Panc1 (cell line): Measurements from ENCODE around the gene SPINT1. TPM values are rescaled to one million over a fixed set of nuclear protein-coding genes. Genes with fewer than 3 reads are reported as not detected.

Experiments
- ATAC-seq: fragments of 200-7000 bp; cut with Tn5 transposase; 2 replicates; pipeline ENCODE4 v1.9.1; 2020; ENCODE audit warnings: mild to moderate bottlenecking, moderate library complexity
- BruUV-seq: library from RNA; stranded (reverse); fragments of 400-500 nt; replicated peaks from 2 replicates; lab custom pipeline; 2021; lab: Mats Ljungman, UMichigan
- CTCF ChIA-PET: fragments of 300-600 bp; sonication (Branson Sonifier 250); formaldehyde crosslinking; loops from one replicate; lab custom pipeline; 2022; ENCODE audit warnings: antibody characterized with exemption; lab: Charles Lee
- POLR2A ChIA-PET: fragments of 300-600 bp; sonication (Branson Sonifier 250); formaldehyde crosslinking; loops from one replicate; lab custom pipeline; 2022; ENCODE audit warnings: antibody characterized with exemption; lab: Charles Lee
- DNase-seq: peaks from one replicate; pipeline ENCODE4 v3.0.0-alpha.2; 2010; ENCODE audit warnings: low read depth, low spot score
- H3K27ac ChIP-seq: 2 replicates; pipeline ENCODE4 v1.5.1; 2011; ENCODE audit warnings: mild to moderate bottlenecking, low read length, inconsistent platforms
- H3K27me3 ChIP-seq: fragments of 200-500 bp; sonication (Bioruptor generic); 2 replicates; pipeline ENCODE4 v1.6.0; 2014; ENCODE audit warnings: low read length, inconsistent platforms; ENCODE audit not compliant: control insufficient read depth, insufficient read depth
- H3K36me3 ChIP-seq: fragments of 200-500 bp; sonication (Bioruptor generic); 2 replicates; pipeline ENCODE4 v1.5.1; 2014; ENCODE audit warnings: inconsistent platforms, mild to moderate bottlenecking, low read length, moderate library complexity; ENCODE audit not compliant: control insufficient read depth, insufficient read depth
- H3K4me1 ChIP-seq: 2 replicates; pipeline ENCODE4 v1.5.1; 2011; ENCODE audit warnings: inconsistent platforms, mild to moderate bottlenecking, low read length, moderate library complexity; ENCODE audit not compliant: control insufficient read depth, insufficient read depth
- H3K4me3 ChIP-seq, 2 experiments: 2 replicates each; pipeline ENCODE4 v1.5.1; 2011 to 2012; ENCODE audit warnings: low read depth in 2 of 2, low read length in 2 of 2, mild to moderate bottlenecking in 2 of 2, inconsistent platforms in 1 of 2, moderate library complexity in 1 of 2
- H3K9me3 ChIP-seq: fragments of 200-500 bp; sonication (Bioruptor generic); 2 replicates; pipeline ENCODE4 v1.5.1; 2014; ENCODE audit warnings: low read depth, mild to moderate bottlenecking, inconsistent platforms, low read length, moderate library complexity; ENCODE audit not compliant: control insufficient read depth, insufficient read depth
- CTCF ChIP-seq: fragments of 450-650 bp; IDR thresholded peaks from 2 replicates; pipeline ENCODE4 v1.5.1; 2017; ENCODE audit warnings: mild to moderate bottlenecking
- POLR2AphosphoS5 ChIP-seq: IDR thresholded peaks from 2 replicates; pipeline ENCODE4 v1.6.1; 2012; ENCODE audit warnings: mild to moderate bottlenecking, low read depth, low read length, moderate library complexity
- SIN3A ChIP-seq: IDR thresholded peaks from 2 replicates; pipeline ENCODE4 v1.6.1; 2012; ENCODE audit warnings: low read depth, mild to moderate bottlenecking, low read length, moderate library complexity, borderline replicate concordance; ENCODE audit not compliant: insufficient read depth
- TCF7L2 ChIP-seq: IDR thresholded peaks from 2 replicates; pipeline ENCODE4 v1.6.1; 2011; ENCODE audit warnings: mild to moderate bottlenecking, low read depth, low read length, inconsistent platforms
- in situ Hi-C: cut with HindIII; loops from 2 replicates; pipeline ENCODE4 v1.10.0; 2016; ENCODE audit warnings: low sequenced_read_pairs, low pct_unique_long_range_greater_than_20kb
- intact Hi-C: fragments of 100-400 bp; cut with micrococcal nuclease; formaldehyde crosslinking; loops from one replicate; pipeline ENCODE4 v1.10.0; 2022; ENCODE audit not compliant: unreplicated experiment
- total RNA-seq: library from RNA; stranded (reverse); gene quantifications from one replicate; pipeline ENCODE4 v1.2.1, GENCODE V29; 2021; ENCODE audit not compliant: unreplicated experiment
- TF ChIP-seq, protein P1 (sequence below), 2 experiments: IDR thresholded peaks; 2 replicates each; pipeline ENCODE4 v1.6.1; 2011 to 2012; ENCODE audit warnings: low read depth in 2 of 2, control low read depth in 1 of 2, low read length in 1 of 2, mild to moderate bottlenecking in 1 of 2, moderate library complexity in 1 of 2; ENCODE audit not compliant: insufficient read depth in 1 of 2

The SPINT1 gene
- total RNA-seq, 1 experiment from 2014 or later: 32.7 TPM

- BruUV-seq: no TSS peak
- CTCF ChIA-PET: interaction anchor here (1.0 kb wide), 1 partner anchor 38 kb away, joined by 4 read pairs; no protein-coding TSS in a partner anchor
Observed at GRCh38 chr15:40853241-40853890, 9.5 kb downstream of the SPINT1 start.

DNA sequence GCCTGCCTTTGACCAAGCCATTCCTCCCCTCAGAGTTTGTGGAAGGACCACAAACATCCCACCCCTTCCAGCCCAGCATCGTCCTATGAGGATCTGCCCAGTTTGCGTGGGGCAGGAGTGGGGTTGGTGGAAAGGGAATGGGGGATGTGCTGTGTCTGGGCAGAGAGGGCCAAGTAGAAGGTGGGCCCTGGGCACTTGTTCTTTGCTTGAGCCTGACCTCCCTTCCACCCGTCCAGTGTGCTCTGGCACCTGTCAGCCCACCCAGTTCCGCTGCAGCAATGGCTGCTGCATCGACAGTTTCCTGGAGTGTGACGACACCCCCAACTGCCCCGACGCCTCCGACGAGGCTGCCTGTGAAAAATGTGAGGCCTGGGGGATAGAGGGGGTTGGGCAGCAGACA lies 10.3 kb downstream of the SPINT1 start:
- no peaks in the 10 kb centered on the region for H3K36me3 ChIP-seq
- no peak overlapping the region for H3K4me3 ChIP-seq
- no TSS peak for BruUV-seq
- ATAC-seq (no peak), DNase-seq (no peak)
- no peaks in the 10 kb centered on the region for H3K27me3 ChIP-seq
- no peaks in the 10 kb centered on the region for H3K9me3 ChIP-seq
- in situ Hi-C loops (no loop called here), intact Hi-C loops (no loop called here)
- ChIA-PET CTCF (interaction anchor here (1.0 kb wide), 1 partner anchor 38 kb away, joined by 4 read pairs; no protein-coding TSS in a partner anchor), POLR2A (no interaction called here)
- H3K27ac ChIP-seq: no peak overlapping the region
- TF ChIP-seq CTCF (no peak), SIN3A (no peak), POLR2AphosphoS5 (no peak), TCF7L2 (no peak)
- TF ChIP-seq, protein P1, sequence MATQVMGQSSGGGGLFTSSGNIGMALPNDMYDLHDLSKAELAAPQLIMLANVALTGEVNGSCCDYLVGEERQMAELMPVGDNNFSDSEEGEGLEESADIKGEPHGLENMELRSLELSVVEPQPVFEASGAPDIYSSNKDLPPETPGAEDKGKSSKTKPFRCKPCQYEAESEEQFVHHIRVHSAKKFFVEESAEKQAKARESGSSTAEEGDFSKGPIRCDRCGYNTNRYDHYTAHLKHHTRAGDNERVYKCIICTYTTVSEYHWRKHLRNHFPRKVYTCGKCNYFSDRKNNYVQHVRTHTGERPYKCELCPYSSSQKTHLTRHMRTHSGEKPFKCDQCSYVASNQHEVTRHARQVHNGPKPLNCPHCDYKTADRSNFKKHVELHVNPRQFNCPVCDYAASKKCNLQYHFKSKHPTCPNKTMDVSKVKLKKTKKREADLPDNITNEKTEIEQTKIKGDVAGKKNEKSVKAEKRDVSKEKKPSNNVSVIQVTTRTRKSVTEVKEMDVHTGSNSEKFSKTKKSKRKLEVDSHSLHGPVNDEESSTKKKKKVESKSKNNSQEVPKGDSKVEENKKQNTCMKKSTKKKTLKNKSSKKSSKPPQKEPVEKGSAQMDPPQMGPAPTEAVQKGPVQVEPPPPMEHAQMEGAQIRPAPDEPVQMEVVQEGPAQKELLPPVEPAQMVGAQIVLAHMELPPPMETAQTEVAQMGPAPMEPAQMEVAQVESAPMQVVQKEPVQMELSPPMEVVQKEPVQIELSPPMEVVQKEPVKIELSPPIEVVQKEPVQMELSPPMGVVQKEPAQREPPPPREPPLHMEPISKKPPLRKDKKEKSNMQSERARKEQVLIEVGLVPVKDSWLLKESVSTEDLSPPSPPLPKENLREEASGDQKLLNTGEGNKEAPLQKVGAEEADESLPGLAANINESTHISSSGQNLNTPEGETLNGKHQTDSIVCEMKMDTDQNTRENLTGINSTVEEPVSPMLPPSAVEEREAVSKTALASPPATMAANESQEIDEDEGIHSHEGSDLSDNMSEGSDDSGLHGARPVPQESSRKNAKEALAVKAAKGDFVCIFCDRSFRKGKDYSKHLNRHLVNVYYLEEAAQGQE (IDR thresholded peaks at IDR 0.05; ENCODE audit: insufficient read depth in 1 of 2, low read depth in 2 of 2, low read length in 1 of 2): no peak
- H3K4me1 ChIP-seq: peaks cover 9% of the 10 kb centered on the region; the same call in 1 of the 2 replicates

More at GRCh38 chr15:40853241-40853890, 9.5 kb downstream of the SPINT1 start:
- no peak overlapping the region for H3K4me3 ChIP-seq
- ATAC-seq: no peak
- H3K27me3 ChIP-seq: no peaks in the 10 kb centered on the region
- POLR2A ChIA-PET: no interaction called here
- intact Hi-C loops (no loop called here), in situ Hi-C loops (no loop called here)
- H3K27ac ChIP-seq: no peak overlapping the region
- no peak for DNase-seq
- no peaks in the 10 kb centered on the region for H3K36me3 ChIP-seq
- H3K9me3 ChIP-seq: no peaks in the 10 kb centered on the region
- TF ChIP-seq, protein P1 (IDR thresholded peaks at IDR 0.05; ENCODE audit: insufficient read depth in 1 of 2, low read depth in 2 of 2, low read length in 1 of 2): no peak
- TF ChIP-seq TCF7L2 (no peak), CTCF (no peak), POLR2AphosphoS5 (no peak), SIN3A (no peak)
- peaks cover 9% of the 10 kb centered on the region; the same call in 1 of the 2 replicates for H3K4me1 ChIP-seq
